Right cardiac atrium (tissue), 5 donors: ENCODE data around the gene TMUB1. TPM values are rescaled to one million over a fixed set of nuclear protein-coding genes. Genes with fewer than 3 reads are reported as not detected.

Experiments used
- ATAC-seq, 2 donors: fragments of 200-7000 bp; cut with Tn5 transposase; one replicate each; pipeline versions ENCODE4 v1.8.0 to v1.9.1; 2020; ENCODE audit warnings: moderate library complexity in 2 of 2, mild to moderate bottlenecking in 1 of 2
- DNase-seq, 3 donors: peaks; one replicate each; pipeline ENCODE4 v3.0.0-alpha.2; 2020
- H3K27ac ChIP-seq: one replicate; pipeline ENCODE4 v1.5.1; 2013; ENCODE audit warnings: mild to moderate bottlenecking, low read length, control low read depth, moderate library complexity
- H3K27me3 ChIP-seq: one replicate; pipeline ENCODE4 v1.6.1; 2013; ENCODE audit not compliant: control insufficient read depth, insufficient read depth
- H3K4me1 ChIP-seq: one replicate; pipeline ENCODE4 v1.6.1; 2013; ENCODE audit warnings: low read length; ENCODE audit not compliant: control insufficient read depth, insufficient read depth
- H3K4me3 ChIP-seq: one replicate; pipeline ENCODE4 v1.5.1; 2013; ENCODE audit warnings: low read length, control low read depth
- H3K9me3 ChIP-seq: one replicate; pipeline ENCODE4 v1.6.1; 2013; ENCODE audit warnings: low read length; ENCODE audit not compliant: control insufficient read depth
- WGBS: extraction: QIAGEN DNeasy Blood & Tissue Kit; methylation state at CpG from one replicate; pipeline ENCODE4 v1.1.7; 2013; 5-methylcytosine and 5-hydroxymethylcytosine counted together
- intact Hi-C, 4 donors: fragments of 100-400 bp; cut with DNase I; formaldehyde crosslinking; loops; one replicate each; pipeline versions ENCODE4 v1.11.0 to v1.14.0; 2022 to 2023
- polyA plus RNA-seq: library from polyadenylated mRNA; stranded (reverse); fragments of 200-250 nt; gene quantifications from one replicate; pipeline ENCODE4 v1.2.3, GENCODE V29; 2013
- total RNA-seq, 4 donors: library from RNA; stranded (reverse); fragmentation: NEBNext Ultra II Directional; extraction: Animal tissue kit (Norgen Biotek cat#: 25700); gene quantifications; one replicate each; pipeline ENCODE4 v1.2.1, GENCODE V29; 2021
- donor health status: healthy with polysubstance abuse.
- donor health status: DM: no; HTN: yes; CAD: no.
- donor health status: DM: no; HTN: no; CAD: no.
- donor health status: DM: no; HTN: yes; CAD: no; lungs with severe emphysema.
- donor health status: DM: yes; HTN: yes; CAD: no.

TMUB1 gene
- total and polyA plus RNA-seq, 5 donors: 28.5 to 55.2 (median 36.4) TPM

GRCh38 chr7:151114151-151115090 is 31.1 kb upstream of the TMUB1 start:
- WGBS: 24% methylated on average over 101 of the region's 101 CpGs
- H3K4me1 ChIP-seq: peaks cover 3% of the 10 kb centered on the region
- DNase-seq: peak in 1 of 3 donors; percentile 55
- intact Hi-C loops: loop anchor here in 2 of 4 donors (10.0 kb wide), 2 partner anchors 90 to 100 kb away; partner anchors contain the start of genes ABCB8 (in 1 of the 2) and ATG9B (in 1 of the 2)
- no peaks in the 10 kb centered on the region for H3K27me3 ChIP-seq
- H3K9me3 ChIP-seq: no peaks in the 10 kb centered on the region
- no peak overlapping the region for H3K27ac ChIP-seq
- no peak for ATAC-seq
- H3K4me3 ChIP-seq: peak overlapping the region; percentile 60

- 79% methylated on average over 13 of the region's 13 CpGs for WGBS
- DNase-seq: no peak
- Histone ChIP-seq H3K27ac (no peak overlapping the region), H3K9me3 (no peaks in the 10 kb centered on the region), H3K27me3 (no peaks in the 10 kb centered on the region), H3K4me3 (no peak overlapping the region), H3K4me1 (peaks cover 3% of the 10 kb centered on the region)
- no peak for ATAC-seq
- intact Hi-C loops: loop anchor here in 2 of 4 donors (10.0 kb wide), 2 partner anchors 89 to 99 kb away; partner anchors contain the start of genes ABCB8 (in 1 of the 2) and ATG9B (in 1 of the 2)
Measured at GRCh38 chr7:151113344-151114150, 30.3 kb upstream of the TMUB1 start.

- peak; percentile 82 to 92 (median 90) for DNase-seq
- intact Hi-C loops: loop anchor here in 2 of 4 donors (10.0 kb wide), 2 partner anchors 86 to 96 kb away; partner anchors contain the start of genes ABCB8 (in 1 of the 2) and ATG9B (in 1 of the 2)
- Histone ChIP-seq H3K9me3 (no peaks in the 10 kb centered on the region), H3K4me3 (no peak overlapping the region), H3K4me1 (peaks cover 3% of the 10 kb centered on the region), H3K27me3 (no peaks in the 10 kb centered on the region), H3K27ac (no peak overlapping the region)
- 36% methylated on average over 20 of the region's 20 CpGs for WGBS
- peak; percentile 83 for ATAC-seq
Measured at GRCh38 chr7:151110941-151111645, 27.8 kb upstream of the TMUB1 start.

GRCh38 chr7:151110236-151110940 is 27.1 kb upstream of the TMUB1 start:
- Histone ChIP-seq H3K4me1 (peaks cover 3% of the 10 kb centered on the region), H3K4me3 (no peak overlapping the region), H3K27me3 (no peaks in the 10 kb centered on the region), H3K27ac (no peak overlapping the region), H3K9me3 (no peaks in the 10 kb centered on the region)
- DNase-seq (no peak), ATAC-seq (no peak)
- 65% methylated on average over 11 of the region's 11 CpGs for WGBS
- intact Hi-C loops: loop anchor here in 2 of 4 donors (10.0 kb wide), 2 partner anchors 86 to 96 kb away; partner anchors contain the start of genes ABCB8 (in 1 of the 2) and ATG9B (in 1 of the 2)

- no peaks in the 10 kb centered on the region for H3K27me3 ChIP-seq
- H3K9me3 ChIP-seq: no peaks in the 10 kb centered on the region
- H3K4me1 ChIP-seq: peaks cover 1% of the 10 kb centered on the region
- no peak overlapping the region for H3K27ac ChIP-seq
- ATAC-seq (peak; percentile 45 to 57), DNase-seq (peak in 2 of 3 donors; percentile 74 to 84)
- 65% methylated on average over 15 of the region's 15 CpGs for WGBS
- no peak overlapping the region for H3K4me3 ChIP-seq
- intact Hi-C loops: loop anchor here in 2 of 4 donors (10.0 kb wide), 2 partner anchors 85 to 95 kb away; partner anchors contain the start of genes ABCB8 (in 1 of the 2) and ATG9B (in 1 of the 2)
Measured at GRCh38 chr7:151109094-151110048, 26.1 kb upstream of the TMUB1 start.

- no peak overlapping the region for H3K27ac ChIP-seq
- no peaks in the 10 kb centered on the region for H3K9me3 ChIP-seq
- no peaks in the 10 kb centered on the region for H3K27me3 ChIP-seq
- intact Hi-C loops: no loop called here
- H3K4me3 ChIP-seq: no peak overlapping the region
- H3K4me1 ChIP-seq: no peaks in the 10 kb centered on the region
- ATAC-seq (no peak), DNase-seq (no peak)
- 82% methylated on average over 10 of the region's 10 CpGs for WGBS
Measured at GRCh38 chr7:151107882-151108281, 24.6 kb upstream of the TMUB1 start.

GRCh38 chr7:151104411-151105235 is 21.3 kb upstream of the TMUB1 start:
- ATAC-seq: no peak
- WGBS: 78% methylated on average over 23 of the region's 23 CpGs
- no peak overlapping the region for H3K27ac ChIP-seq

GRCh38 chr7:151103973-151104372 is 20.7 kb upstream of the TMUB1 start:
- ATAC-seq (no peak), DNase-seq (no peak)
- Histone ChIP-seq H3K4me1 (no peaks in the 10 kb centered on the region), H3K27me3 (no peaks in the 10 kb centered on the region), H3K27ac (no peak overlapping the region), H3K4me3 (no peak overlapping the region), H3K9me3 (no peaks in the 10 kb centered on the region)
- 87% methylated on average over 12 of the region's 12 CpGs for WGBS
- intact Hi-C loops: no loop called here

More at GRCh38 chr7:151104411-151105235, 21.3 kb upstream of the TMUB1 start:
- no peaks in the 10 kb centered on the region for H3K4me1 ChIP-seq
- intact Hi-C loops: no loop called here
- H3K27me3 ChIP-seq: no peaks in the 10 kb centered on the region
- H3K4me3 ChIP-seq: no peak overlapping the region
- H3K9me3 ChIP-seq: no peaks in the 10 kb centered on the region
- DNase-seq: peak in 1 of 3 donors; percentile 18
